Transverse colon (tissue), 3 donors: Measurements from ENCODE around the gene ACSM4.

ENCODE experiments used
- CTCF ChIP-seq, 5 experiments: fragments of 200-600 bp in 3 of 5; fragments of 450-650 bp in 2 of 5; sonication (generic) in 3 of 5; IDR thresholded peaks; 1 replicate in 2 of 5; 2 replicates in 3 of 5; pipeline ENCODE4 v1.5.1; 2016 to 2017; ENCODE audit warnings: antibody characterized with exemption in 5 of 5, inconsistent platforms in 3 of 5, mild to moderate bottlenecking in 2 of 5, moderate library complexity in 1 of 5
- EP300 ChIP-seq: sonication (generic); formaldehyde crosslinking; IDR thresholded peaks from one replicate; pipeline ENCODE4 v1.6.1; 2017; ENCODE audit warnings: antibody characterized with exemption, low read depth

DNA sequence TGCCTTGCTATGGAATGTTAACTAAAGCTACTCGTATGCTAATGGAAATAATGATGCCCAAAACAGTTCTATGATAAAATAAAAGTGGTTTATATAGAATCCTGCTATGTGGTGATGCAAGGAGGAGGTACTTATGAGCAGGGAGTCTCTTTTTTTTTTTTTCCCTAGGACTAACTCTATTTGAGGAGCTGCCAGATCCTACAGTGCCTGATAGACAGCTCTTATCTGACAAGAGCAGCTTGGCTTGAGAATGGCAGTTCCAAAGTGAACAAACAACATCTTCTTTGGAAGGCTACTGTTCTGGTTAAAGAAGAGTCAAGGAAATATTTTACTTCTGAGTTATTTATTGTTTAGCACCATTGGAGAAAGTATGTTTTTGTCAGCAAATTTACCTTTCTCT is 10.2 kb upstream of the ACSM4 start:
- no peak for TF ChIP-seq EP300
- no peak for TF ChIP-seq CTCF (IDR thresholded peaks at IDR 0.05)
